GM19397 (cell line): ENCODE measurements around the gene B3GALNT2.

Experiments used
- ATAC-seq: cut with Tn5 transposase; IDR thresholded peaks from one replicate; pipeline ENCODE4 v1.9.1; 2021; ENCODE audit warnings: mild to moderate bottlenecking, moderate library complexity; ENCODE audit not compliant: unreplicated experiment

The B3GALNT2 gene

GRCh38 chr1:235411489-235412486 lies 92.5 kb downstream of the B3GALNT2 start:
- no peak for ATAC-seq

- ATAC-seq: no peak
Measured at GRCh38 chr1:235410467-235410866, 93.8 kb downstream of the B3GALNT2 start.

- ATAC-seq: no peak
Measured at GRCh38 chr1:235409042-235409820, 95.0 kb downstream of the B3GALNT2 start.

- no peak for ATAC-seq
Measured at GRCh38 chr1:235408503-235408960, 95.7 kb downstream of the B3GALNT2 start.

GRCh38 chr1:235407419-235407818 lies 96.8 kb downstream of the B3GALNT2 start:
- no peak for ATAC-seq

- ATAC-seq: no peak
Measured at GRCh38 chr1:235404190-235404589, 100.1 kb downstream of the B3GALNT2 start.

- ATAC-seq: no peak
Measured at GRCh38 chr1:235403593-235403992, 100.7 kb downstream of the B3GALNT2 start.

- no peak for ATAC-seq
Measured at GRCh38 chr1:235402457-235403200, 101.6 kb downstream of the B3GALNT2 start.

- ATAC-seq: no peak
Measured at GRCh38 chr1:235401251-235401650, 103.0 kb downstream of the B3GALNT2 start.
